ENCODE measurements around the gene OR13F1. TPM values are rescaled to one million over a fixed set of nuclear protein-coding genes. Genes with fewer than 3 reads are reported as not detected.

The OR13F1 gene
- total RNA-seq, 1 experiment from 2014 or later = not detected

GRCh38 chr9:104536756-104537155 is 32.7 kb downstream of the OR13F1 start, which contains the start of gene OR13C3:
OR13C3 (minus strand) TSS chr9:104536856; CDS start chr9:104536723, 133 bp downstream.
- H2BK5ac ChIP-seq (ENCODE audit: insufficient read length, low read length) = no peak within 1 kb of the TSS
- no peak within 1 kb of the TSS for H2BK15ac ChIP-seq (ENCODE audit: low read depth, low read length)
- no peak within 1 kb of the TSS for H3K4me2 ChIP-seq (ENCODE audit: insufficient read depth, insufficient read length, low read length)
- no peaks in the 10 kb centered on the region for H4K20me1 ChIP-seq (ENCODE audit: control insufficient read depth, insufficient read depth, insufficient read length)
- H4K8ac ChIP-seq (replicated peaks; ENCODE audit: insufficient read length, low read depth, low read length) = no peak within 1 kb of the TSS
- H3K23me2 ChIP-seq (ENCODE audit: insufficient read length, low read depth, low read length, poor library complexity, severe bottlenecking) = no peaks in the 10 kb centered on the region
- H3K23ac ChIP-seq (ENCODE audit: insufficient read length, low read depth, low read length) = no peak within 1 kb of the TSS
- H2AK5ac ChIP-seq (ENCODE audit: insufficient read length, low read length) = no peak within 1 kb of the TSS
- H3K9me3 Mint-ChIP-seq = no peaks in the 10 kb centered on the region
- H3K9ac ChIP-seq (ENCODE audit: extremely low read depth, insufficient read length, low read length) = no peak within 1 kb of the TSS
- no peak within 1 kb of the TSS for H3T11ph ChIP-seq (ENCODE audit: low read length)
- no peak within 1 kb of the TSS for H3K4me3 Mint-ChIP-seq
- no peak within 1 kb of the TSS for H4K91ac ChIP-seq (ENCODE audit: insufficient read length, low read depth, low read length)
- no peaks in the 10 kb centered on the region for H3K27me3 ChIP-seq (ENCODE audit: insufficient read depth, low read length)
- H3K9me3 ChIP-seq (ENCODE audit: control insufficient read depth, low read depth, low read length) = no peaks in the 10 kb centered on the region
- no peaks in the 10 kb centered on the region for H3K27me3 Mint-ChIP-seq (ENCODE audit: low read depth)
- TF ChIP-seq CTCF (conservative IDR thresholded peaks at IDR 0.05) = no peak
- H2BK120ac ChIP-seq (ENCODE audit: low read depth, low read length, poor library complexity, severe bottlenecking) = no peak within 1 kb of the TSS
- H3K79me2 ChIP-seq (ENCODE audit: insufficient read depth, low read length) = no peaks in the 10 kb centered on the region
- no peak within 1 kb of the TSS for H4K5ac ChIP-seq (ENCODE audit: insufficient read length, low read depth, low read length)
- no peak within 1 kb of the TSS for H3K56ac ChIP-seq (ENCODE audit: insufficient read length, low read depth, low read length)
- no peak within 1 kb of the TSS for H2AFZ ChIP-seq (ENCODE audit: low read length)
- no peak within 1 kb of the TSS for H3K27ac ChIP-seq (ENCODE audit: insufficient read length, low read depth, low read length)
- WGBS (ENCODE audit: extremely low coverage, insufficient read length, low lambda C conversion rate) = no CpG with 5 or more reads among the region's 5 CpGs
- H3K36me3 Mint-ChIP-seq (ENCODE audit: insufficient read depth in 1 of 3, low read depth in 3 of 3) = no peaks in the 10 kb centered on the region
- H3K4me1 ChIP-seq (ENCODE audit: insufficient read depth, low read length) = no peaks in the 10 kb centered on the region
- no peak within 1 kb of the TSS for H3K18ac ChIP-seq (ENCODE audit: insufficient read length, low read depth, low read length)
- DNase-seq = no peak
- H2BK20ac ChIP-seq (ENCODE audit: low read depth, low read length, poor library complexity, severe bottlenecking) = no peak within 1 kb of the TSS
- H3K4me1 Mint-ChIP-seq = peaks cover 7% of the 10 kb centered on the region in 2 experiments
- H2BK12ac ChIP-seq (ENCODE audit: insufficient read length, low read depth, low read length) = no peak within 1 kb of the TSS
- H3K27ac Mint-ChIP-seq = peak within 1 kb of the TSS in 1 of 3 experiments; percentile 20; a peak in 1 of 7 replicates
- no peak within 1 kb of the TSS for H3K4ac ChIP-seq (ENCODE audit: low read depth, low read length)
- H3K79me1 ChIP-seq (ENCODE audit: insufficient read depth, low read depth, low read length, poor library complexity, severe bottlenecking) = no peaks in the 10 kb centered on the region
- no peak within 1 kb of the TSS for H3K14ac ChIP-seq (ENCODE audit: insufficient read depth, low read length)
